HG02610 (cell line): ENCODE measurements around the gene TEX22.
"Not testable (repeated sequence)": the region's sequence is repeated elsewhere in the genome, so short reads cannot be mapped to it uniquely, and the experiment has no call there.

Experiments used
- ATAC-seq: cut with Tn5 transposase; IDR thresholded peaks from one replicate; pipeline ENCODE4 v1.9.1; 2021; ENCODE audit warnings: mild to moderate bottlenecking, moderate library complexity; ENCODE audit not compliant: unreplicated experiment

Gene TEX22

GRCh38 chr14:105398044-105398725 lies at the start of gene TEX22:
TSS of gene TEX22 (plus strand) at chr14:105398538. CDS start at chr14:105399341, 803 bp downstream.
- ATAC-seq = peak; percentile 60

- no peak for ATAC-seq
Observed at GRCh38 chr14:105348945-105349699, 49.2 kb upstream of the TEX22 start.

GRCh38 chr14:105349992-105350391 lies 48.3 kb upstream of the TEX22 start:
- no peak for ATAC-seq

GRCh38 chr14:105350450-105351244 lies 47.7 kb upstream of the TEX22 start:
- ATAC-seq = no peak

- ATAC-seq = no peak
Observed at GRCh38 chr14:105351410-105351809, 46.9 kb upstream of the TEX22 start.

GRCh38 chr14:105351920-105352851 lies 46.2 kb upstream of the TEX22 start:
- ATAC-seq = peak; percentile 61

GRCh38 chr14:105353136-105353535 lies 45.2 kb upstream of the TEX22 start:
- ATAC-seq = no peak

- ATAC-seq = no peak
Observed at GRCh38 chr14:105354541-105354940, 43.8 kb upstream of the TEX22 start.

GRCh38 chr14:105355049-105355575 lies 43.2 kb upstream of the TEX22 start:
- no peak for ATAC-seq

GRCh38 chr14:105355850-105356604 lies 42.3 kb upstream of the TEX22 start:
- ATAC-seq = no peak

GRCh38 chr14:105356927-105357326 lies 41.4 kb upstream of the TEX22 start:
- no peak for ATAC-seq

- ATAC-seq = no peak
Observed at GRCh38 chr14:105357626-105358025, 40.7 kb upstream of the TEX22 start.

GRCh38 chr14:105358140-105358846 lies 40.0 kb upstream of the TEX22 start:
- no peak for ATAC-seq

GRCh38 chr14:105358943-105359342 lies 39.4 kb upstream of the TEX22 start:
- ATAC-seq = no peak

GRCh38 chr14:105361412-105361811 lies 36.9 kb upstream of the TEX22 start:
- ATAC-seq = not testable (repeated sequence)

- no peak for ATAC-seq
Observed at GRCh38 chr14:105363847-105364708, 34.3 kb upstream of the TEX22 start.

- ATAC-seq = no peak
Observed at GRCh38 chr14:105365101-105365500, 33.2 kb upstream of the TEX22 start.

- ATAC-seq = no peak
Observed at GRCh38 chr14:105365681-105366080, 32.7 kb upstream of the TEX22 start.
